ACHN (cell line): ENCODE data around the gene SMAGP.

Experiments
- DNase-seq: peaks from one replicate; pipeline ENCODE4 v3.0.0-alpha.2; 2015
- in situ Hi-C: cut with HindIII; loops from 2 replicates; pipeline ENCODE4 v1.10.0; 2017; ENCODE audit warnings: low sequenced_read_pairs, low pct_ligation_motif_present, low pct_unique_long_range_greater_than_20kb

SMAGP gene

DNA sequence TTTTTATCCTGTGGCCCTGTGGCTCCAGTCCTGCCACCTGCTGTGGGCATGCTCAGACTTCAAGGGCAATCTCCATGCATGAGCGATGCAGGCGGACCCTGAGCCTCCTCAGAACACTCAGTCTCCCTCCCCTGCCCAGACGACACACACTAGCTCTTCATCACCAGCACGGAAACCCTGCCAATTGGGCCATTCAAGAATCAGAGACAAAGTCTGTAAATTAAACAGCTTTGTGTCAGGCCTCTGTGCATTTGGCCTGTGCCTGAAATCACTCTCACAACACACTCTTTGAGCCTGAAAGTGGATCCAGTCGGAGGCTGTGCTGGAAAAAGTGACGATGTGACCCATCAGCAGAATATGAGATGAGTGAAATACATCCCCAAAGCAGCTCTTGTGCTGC, 64.9 kb downstream of the SMAGP start:
- in situ Hi-C loops = no loop called here
- DNase-seq = no peak

GRCh38 chr12:51202718-51203117, 67.5 kb downstream of the SMAGP start:
- no peak for DNase-seq
- in situ Hi-C loops = no loop called here

GRCh38 chr12:51200806-51201205, 69.4 kb downstream of the SMAGP start:
- no peak for DNase-seq
- in situ Hi-C loops = no loop called here

DNA sequence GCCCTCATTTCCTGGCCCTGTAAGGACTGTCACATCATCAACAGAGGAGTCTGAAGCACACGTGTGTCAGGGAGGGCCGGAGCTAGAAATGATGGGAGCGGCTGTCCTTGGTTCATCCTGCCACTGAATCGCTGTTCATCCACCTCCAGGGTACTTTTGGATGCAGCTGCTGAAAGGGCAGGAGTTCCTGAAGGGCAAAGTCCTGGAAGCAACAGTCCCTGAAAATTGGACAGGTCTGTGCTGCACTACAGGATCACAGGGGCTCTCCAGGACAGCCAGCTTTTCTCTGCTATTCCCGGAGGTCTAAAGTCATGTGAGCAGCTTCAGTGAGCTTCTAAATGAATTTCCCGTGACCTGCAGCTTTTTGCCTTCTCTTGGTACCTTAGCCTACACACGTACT, 70.1 kb downstream of the SMAGP start:
- in situ Hi-C loops = no loop called here
- DNase-seq = no peak

- in situ Hi-C loops = no loop called here
- no peak for DNase-seq
These were observed 70.8 kb downstream of the SMAGP start for GRCh38 chr12:51199366-51199945.

DNA sequence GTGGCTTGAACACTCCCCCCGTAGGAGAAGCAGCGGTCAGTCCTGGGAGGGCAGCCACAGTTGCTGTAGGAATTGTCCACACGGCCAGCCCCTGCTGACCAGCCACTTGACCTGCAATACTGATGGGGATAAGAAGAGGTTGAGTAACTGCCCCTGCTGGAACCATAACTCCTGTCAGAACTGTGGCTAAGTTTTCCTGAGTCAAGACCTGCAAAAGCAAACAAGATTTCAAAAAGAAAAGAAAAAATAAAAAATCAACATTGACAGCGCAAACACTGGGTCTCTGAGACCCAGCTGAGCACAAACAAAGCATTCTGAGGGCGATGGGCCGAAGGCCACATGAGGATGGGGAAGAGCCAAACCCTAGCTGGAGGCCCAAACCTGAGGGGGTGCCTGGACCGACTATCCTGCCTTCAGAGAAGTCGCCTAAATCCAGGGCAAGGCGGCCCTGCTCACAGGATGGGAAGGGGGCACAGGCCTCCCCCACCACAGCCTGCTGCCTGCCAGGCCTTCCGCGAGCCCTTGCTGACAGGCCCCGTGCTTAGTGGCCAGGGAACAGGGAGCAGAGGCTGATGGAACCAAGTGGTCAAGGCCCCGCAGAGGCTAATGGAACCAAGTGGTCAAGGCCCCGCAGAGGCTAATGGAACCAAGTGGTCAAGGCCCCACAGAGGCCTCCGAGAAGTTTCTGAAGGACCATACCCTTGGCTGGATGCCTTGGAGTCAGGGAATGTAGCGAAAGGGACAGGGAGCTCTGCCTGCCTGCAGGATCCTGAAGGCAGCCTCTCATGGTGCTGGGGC, 71.4 kb downstream of the SMAGP start:
- DNase-seq = no peak
- in situ Hi-C loops = no loop called here

GRCh38 chr12:51197736-51198567, 72.3 kb downstream of the SMAGP start:
- no peak for DNase-seq
- in situ Hi-C loops = no loop called here

DNA sequence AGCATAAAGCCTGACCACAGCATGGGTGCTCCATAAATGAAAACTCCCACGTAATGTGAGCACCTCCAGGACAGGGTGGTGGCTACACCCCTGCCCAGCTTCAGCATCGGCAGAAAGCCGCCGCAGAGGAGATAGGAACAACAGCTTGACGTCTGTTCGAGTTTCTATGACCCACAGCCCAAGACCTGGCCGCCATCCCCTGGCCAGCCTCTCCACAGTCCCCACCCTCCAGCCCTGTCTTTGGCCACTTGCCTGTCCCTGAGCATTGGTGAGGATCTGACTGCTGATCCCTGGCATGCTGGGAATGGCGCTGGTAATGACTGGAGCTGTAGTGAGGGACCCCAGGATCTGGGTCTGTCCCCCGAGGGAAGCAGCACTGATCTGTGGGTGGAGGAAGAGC, 73.7 kb downstream of the SMAGP start:
- in situ Hi-C loops = no loop called here
- no peak for DNase-seq

DNA sequence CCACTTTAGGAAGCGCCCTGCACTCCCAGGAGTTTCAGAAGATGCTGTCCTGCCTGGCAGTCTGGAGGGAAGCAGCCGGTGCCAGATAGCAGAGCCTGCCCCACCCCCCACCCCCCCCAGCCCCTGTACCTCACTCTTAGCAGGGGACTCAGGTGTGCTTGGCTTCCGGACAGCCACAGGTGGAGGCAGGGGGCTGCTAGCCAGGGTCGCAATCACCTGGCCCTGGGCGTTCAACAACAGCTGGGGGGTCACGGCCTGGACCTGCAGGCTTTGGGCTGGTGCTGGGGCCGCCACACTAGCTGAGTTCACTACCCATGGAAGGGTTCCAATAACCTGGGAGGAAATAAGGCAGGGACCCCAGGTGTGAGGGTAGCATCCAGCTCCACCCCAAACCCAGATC, 74.4 kb downstream of the SMAGP start:
- in situ Hi-C loops = no loop called here
- DNase-seq = no peak
